SK-N-SH (cell line): ENCODE measurements around the gene GLRA1. TPM values are rescaled to one million over a fixed set of nuclear protein-coding genes. Genes with fewer than 3 reads are reported as not detected.

Experiments used
- CTCF ChIA-PET: fragments of 300-600, 350-600 bp; formaldehyde crosslinking; extraction: SDS; loops from one replicate; lab custom pipeline; 2021; lab: Yijun Ruan, JAX
- POLR2A ChIA-PET: fragments of 350-600 bp; sonication (Branson Sonifier 250); formaldehyde crosslinking; extraction: SDS; loops from one replicate; lab custom pipeline; 2020; ENCODE audit warnings: antibody characterized with exemption, inconsistent platforms; lab: Yijun Ruan, JAX
- DNase-seq: peaks from one replicate; pipeline ENCODE4 v3.0.0; 2012
- H2AFZ ChIP-seq: fragments of 200-600 bp; sonication (generic); 2 replicates; pipeline ENCODE4 v1.8.1; 2016; ENCODE audit warnings: antibody characterized with exemption, mild to moderate bottlenecking, low read depth
- H3F3A ChIP-seq: fragments of 200-600 bp; sonication (generic); replicated peaks from 2 replicates; pipeline ENCODE3; 2016; ENCODE audit warnings: antibody characterized with exemption, mild to moderate bottlenecking; ENCODE audit not compliant: insufficient read depth
- H3K27ac ChIP-seq, 2 experiments: fragments of 200-500 bp in 1 of 2; fragments of 200-600 bp in 1 of 2; sonication (Bioruptor generic) in 1 of 2; sonication (generic), shearing (Covaris generic) in 1 of 2; 2 replicates each; pipeline versions ENCODE4 v1.5.1 to v1.6.1; 2014 to 2016; ENCODE audit warnings: low read depth in 2 of 2, inconsistent platforms in 1 of 2, low read length in 1 of 2, mild to moderate bottlenecking in 1 of 2, mixed read lengths in 1 of 2
- H3K27me3 ChIP-seq: fragments of 200-600 bp; sonication (generic), shearing (Covaris generic); 2 replicates; pipeline ENCODE4 v1.6.1; 2016; ENCODE audit warnings: mixed run types; ENCODE audit not compliant: insufficient read depth
- H3K36me3 ChIP-seq, 2 experiments: fragments of 200-500 bp in 1 of 2; fragments of 200-600 bp in 1 of 2; sonication (Bioruptor generic) in 1 of 2; sonication (generic) in 1 of 2; replicated peaks in 1 of 2; 2 replicates each; pipeline versions ENCODE3 to v1.5.1; 2014 to 2016; ENCODE audit warnings: low read length in 1 of 2, mild to moderate bottlenecking in 1 of 2; ENCODE audit not compliant: insufficient read depth in 2 of 2, control insufficient read depth in 1 of 2
- H3K4me1 ChIP-seq, 2 experiments: fragments of 200-500 bp in 1 of 2; fragments of 200-600 bp in 1 of 2; sonication (Bioruptor generic) in 1 of 2; sonication (generic), shearing (Covaris generic) in 1 of 2; 2 replicates each; pipeline versions ENCODE4 v1.5.1 to v1.6.1; 2014 to 2016; ENCODE audit warnings: low read depth in 1 of 2, low read length in 1 of 2, mixed run types in 1 of 2; ENCODE audit not compliant: insufficient read depth in 2 of 2, control insufficient read depth in 1 of 2
- H3K4me2 ChIP-seq: fragments of 200-600 bp; sonication (generic), shearing (Covaris generic); 2 replicates; pipeline ENCODE4 v1.6.1; 2017; ENCODE audit warnings: mixed run types
- H3K4me3 ChIP-seq, 2 experiments: fragments of 200-500 bp in 1 of 2; fragments of 200-600 bp in 1 of 2; sonication (Bioruptor generic) in 1 of 2; sonication (generic), shearing (Covaris generic) in 1 of 2; 2 replicates each; pipeline versions ENCODE4 v1.5.1 to v1.8.1; 2014 to 2016; ENCODE audit warnings: low read depth in 2 of 2, inconsistent platforms in 1 of 2, low read length in 1 of 2, mild to moderate bottlenecking in 1 of 2, mixed read lengths in 1 of 2, moderate library complexity in 1 of 2
- H3K79me2 ChIP-seq: fragments of 200-600 bp; sonication (generic); 2 replicates; pipeline ENCODE4 v1.8.1; 2017; ENCODE audit warnings: mild to moderate bottlenecking; ENCODE audit not compliant: insufficient read depth
- H3K9ac ChIP-seq: fragments of 200-600 bp; sonication (generic); 2 replicates; pipeline ENCODE4 v1.6.1; 2017; ENCODE audit warnings: mixed run types
- H3K9me2 ChIP-seq: fragments of 200-600 bp; sonication (generic); 2 replicates; pipeline ENCODE4 v1.6.1; 2017; ENCODE audit warnings: mixed run types
- H3K9me3 ChIP-seq: fragments of 200-600 bp; sonication (generic); 2 replicates; pipeline ENCODE4 v1.6.1; 2017; ENCODE audit warnings: mixed run types, mild to moderate bottlenecking, moderate library complexity
- H4K20me1 ChIP-seq: fragments of 200-600 bp; sonication (generic); 2 replicates; pipeline ENCODE4 v1.6.1; 2017; ENCODE audit warnings: mild to moderate bottlenecking, mixed run types; ENCODE audit not compliant: insufficient read depth
- ELF1 ChIP-seq: IDR thresholded peaks from 2 replicates; pipeline ENCODE4 v1.4.0; 2012
- EP300 ChIP-seq, 2 experiments: IDR thresholded peaks; 2 replicates each; pipeline versions ENCODE4 v1.4.0 to v1.6.1; 2012; ENCODE audit warnings: borderline replicate concordance in 1 of 2, low read depth in 1 of 2, low read length in 1 of 2
- EZH2phosphoT487 ChIP-seq: fragments of 200-600 bp; sonication (generic); IDR thresholded peaks from 2 replicates; pipeline ENCODE4 v1.6.1; 2017; ENCODE audit warnings: low read depth, mixed run types, mild to moderate bottlenecking, antibody characterized with exemption, moderate library complexity, borderline replicate concordance
- FOXM1 ChIP-seq: IDR thresholded peaks from 2 replicates; pipeline ENCODE4 v1.4.0; 2012; ENCODE audit warnings: low read depth, mild to moderate bottlenecking
- NFIC ChIP-seq: IDR thresholded peaks from 2 replicates; pipeline ENCODE4 v1.4.0; 2012; ENCODE audit warnings: borderline replicate concordance
- RAD21 ChIP-seq: IDR thresholded peaks from 2 replicates; pipeline ENCODE4 v1.6.1; 2012; ENCODE audit warnings: mild to moderate bottlenecking, low read length
- SIN3A ChIP-seq: IDR thresholded peaks from 2 replicates; pipeline ENCODE4 v1.6.1; 2012; ENCODE audit warnings: low read depth, mild to moderate bottlenecking, low read length, moderate library complexity, borderline replicate concordance
- TAF1 ChIP-seq: IDR thresholded peaks from 2 replicates; pipeline ENCODE4 v1.6.1; 2012; ENCODE audit warnings: low read depth, mild to moderate bottlenecking, low read length, moderate library complexity, borderline replicate concordance
- YY1 ChIP-seq: IDR thresholded peaks from 2 replicates; pipeline ENCODE4 v1.4.0; 2012; ENCODE audit warnings: low read depth, mild to moderate bottlenecking
- WGBS: methylation state at CpG from one replicate; pipeline ENCODE4 v1.1.6; 2017; ENCODE audit warnings: low lambda C conversion rate; 5-methylcytosine and 5-hydroxymethylcytosine counted together
- polyA plus RNA-seq, 3 experiments: library from polyadenylated mRNA; depleted of rRNA; stranded (reverse); fragments of >200 nt; gene quantifications; 2 replicates each; pipeline ENCODE4 v1.2.3, GENCODE V29; 2012
- TF ChIP-seq, protein P1 (sequence below): IDR thresholded peaks from 2 replicates; pipeline ENCODE4; 2012
- TF ChIP-seq, protein P2 (sequence below): fragments of 150-350 bp; IDR thresholded peaks from 2 replicates; pipeline ENCODE4 v1.6.1; 2016; ENCODE audit warnings: mild to moderate bottlenecking, low read depth, low read length

GLRA1 gene
- polyA plus RNA-seq, 1 of the 3 experiments (the other 2 are of a cell fraction), result not detected

DNA sequence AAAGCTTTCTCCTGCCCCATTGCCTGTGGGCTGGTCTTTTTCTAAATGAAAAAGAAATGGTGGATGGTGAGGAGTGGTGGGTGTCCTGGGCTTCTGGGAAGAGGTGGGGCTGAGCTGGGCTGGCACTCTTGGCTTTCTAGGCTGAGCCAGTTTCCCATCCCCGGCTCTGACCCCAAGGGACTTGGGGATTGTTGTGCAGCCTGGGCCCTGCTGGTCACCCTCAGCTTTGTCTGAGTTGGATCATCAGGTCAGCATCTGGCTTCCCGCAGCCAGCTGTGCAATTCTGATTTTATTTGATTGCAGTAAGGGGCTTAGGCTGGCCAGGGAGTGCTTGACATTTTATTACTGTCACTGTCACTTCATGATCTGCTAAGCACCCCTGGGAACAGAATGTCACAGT, 25.3 kb downstream of the GLRA1 start:
- ChIA-PET CTCF (no interaction called here), POLR2A (no interaction called here)
- no peak for TF ChIP-seq RAD21
- no peak for TF ChIP-seq EP300 (IDR thresholded peaks at IDR 0.05; ENCODE audit: borderline replicate concordance in 1 of 2, low read depth in 1 of 2, low read length in 1 of 2)
- no peak for TF ChIP-seq YY1
- no peak for TF ChIP-seq FOXM1
- TF ChIP-seq ELF1, result no peak
- TF ChIP-seq NFIC, result no peak
- TF ChIP-seq, protein P1, sequence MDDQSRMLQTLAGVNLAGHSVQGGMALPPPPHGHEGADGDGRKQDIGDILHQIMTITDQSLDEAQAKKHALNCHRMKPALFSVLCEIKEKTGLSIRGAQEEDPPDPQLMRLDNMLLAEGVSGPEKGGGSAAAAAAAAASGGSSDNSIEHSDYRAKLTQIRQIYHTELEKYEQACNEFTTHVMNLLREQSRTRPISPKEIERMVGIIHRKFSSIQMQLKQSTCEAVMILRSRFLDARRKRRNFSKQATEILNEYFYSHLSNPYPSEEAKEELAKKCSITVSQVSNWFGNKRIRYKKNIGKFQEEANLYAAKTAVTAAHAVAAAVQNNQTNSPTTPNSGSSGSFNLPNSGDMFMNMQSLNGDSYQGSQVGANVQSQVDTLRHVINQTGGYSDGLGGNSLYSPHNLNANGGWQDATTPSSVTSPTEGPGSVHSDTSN, result no peak
- TF ChIP-seq EZH2phosphoT487, result no peak
- TF ChIP-seq, protein P2, sequence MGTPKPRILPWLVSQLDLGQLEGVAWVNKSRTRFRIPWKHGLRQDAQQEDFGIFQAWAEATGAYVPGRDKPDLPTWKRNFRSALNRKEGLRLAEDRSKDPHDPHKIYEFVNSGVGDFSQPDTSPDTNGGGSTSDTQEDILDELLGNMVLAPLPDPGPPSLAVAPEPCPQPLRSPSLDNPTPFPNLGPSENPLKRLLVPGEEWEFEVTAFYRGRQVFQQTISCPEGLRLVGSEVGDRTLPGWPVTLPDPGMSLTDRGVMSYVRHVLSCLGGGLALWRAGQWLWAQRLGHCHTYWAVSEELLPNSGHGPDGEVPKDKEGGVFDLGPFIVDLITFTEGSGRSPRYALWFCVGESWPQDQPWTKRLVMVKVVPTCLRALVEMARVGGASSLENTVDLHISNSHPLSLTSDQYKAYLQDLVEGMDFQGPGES, result no peak
- TF ChIP-seq SIN3A, result no peak
- Histone ChIP-seq H3K36me3 (no peaks in the 10 kb centered on the region), H4K20me1 (no peaks in the 10 kb centered on the region), H3F3A (peaks cover 11% of the 10 kb centered on the region), H3K4me1 (peaks cover 0 to 11% of the 10 kb centered on the region in 2 experiments; a peak in 1 of 4 replicates), H3K27me3 (no peaks in the 10 kb centered on the region), H3K79me2 (no peaks in the 10 kb centered on the region), H2AFZ (no peak overlapping the region), H3K27ac (no peak overlapping the region), H3K9me2 (no peaks in the 10 kb centered on the region), H3K9me3 (no peaks in the 10 kb centered on the region), H3K9ac (no peak overlapping the region), H3K4me3 (no peak overlapping the region), H3K4me2 (no peak overlapping the region)
- DNase-seq, result no peak
- WGBS, result 28% methylated on average over 2 of the region's 2 CpGs

DNA sequence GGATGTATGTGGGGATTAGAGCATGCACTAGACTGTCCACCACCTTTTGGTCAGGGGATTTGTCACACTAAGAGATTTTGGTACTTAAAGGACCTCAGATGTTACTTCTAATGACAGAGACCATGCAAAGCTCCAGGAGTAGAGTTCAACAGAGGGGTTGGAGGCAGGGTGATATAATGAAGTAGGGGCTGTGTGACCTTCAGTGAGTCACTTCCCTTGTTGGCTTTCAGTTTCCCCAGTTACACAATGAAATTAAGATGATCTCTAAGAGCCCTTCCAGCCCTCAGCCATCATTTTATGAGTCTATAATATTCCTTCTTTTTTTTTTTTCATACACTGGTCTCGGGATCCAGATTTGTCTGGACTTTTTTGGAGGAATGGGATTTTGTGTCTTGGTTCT, 26.8 kb downstream of the GLRA1 start:
- whole genome bisulfite sequencing, result 4% methylated on average over 1 of the region's 1 CpG
- no peak overlapping the region for H3K4me3 ChIP-seq
- CTCF ChIA-PET, result no interaction called here
- TF ChIP-seq YY1, result no peak
- TF ChIP-seq, protein P1, result no peak
- TF ChIP-seq ELF1, result no peak
- TF ChIP-seq TAF1, result no peak
- TF ChIP-seq, all 33 proteins: peak for 0
- Histone ChIP-seq H3K27ac (no peak overlapping the region), H3K4me2 (no peak overlapping the region), H3K4me1 (peaks cover 0 to 9% of the 10 kb centered on the region in 2 experiments; a peak in 1 of 4 replicates), H3K9me2 (no peaks in the 10 kb centered on the region), H3K79me2 (no peaks in the 10 kb centered on the region), H3K9me3 (no peaks in the 10 kb centered on the region), H3K27me3 (no peaks in the 10 kb centered on the region), H2AFZ (no peak overlapping the region), H3K9ac (no peak overlapping the region), H4K20me1 (no peaks in the 10 kb centered on the region), H3F3A (peaks cover 11% of the 10 kb centered on the region), H3K36me3 (no peaks in the 10 kb centered on the region)
- no peak for DNase-seq
- POLR2A ChIA-PET, result no interaction called here
